Small intestine (tissue), 7 donors: ENCODE results near the gene AATF. TPM values are rescaled to one million over a fixed set of nuclear protein-coding genes. Genes with fewer than 3 reads are reported as not detected.

Experiments used
- DNase-seq, 2 donors: peaks; one replicate each; pipeline versions ENCODE4 v3.0.0 to v3.0.0-alpha.2; 2013
- FAIRE-seq: peaks from 2 replicates; lab custom pipeline; 2012; peaks lifted over from hg19 to GRCh38; lab: Jason Lieb, UNC
- H3K27ac ChIP-seq, 3 donors: one replicate each; pipeline ENCODE4 v1.5.1; 2013; ENCODE audit warnings: low read length in 2 of 3, mild to moderate bottlenecking in 2 of 3, control low read depth in 1 of 3, inconsistent platforms in 1 of 3, low read depth in 1 of 3, moderate library complexity in 1 of 3
- H3K27me3 ChIP-seq, 3 donors: one replicate each; pipeline ENCODE4 v1.6.1; 2013; ENCODE audit warnings: low read length in 3 of 3, inconsistent platforms in 1 of 3; ENCODE audit not compliant: control insufficient read depth in 3 of 3, insufficient read depth in 3 of 3
- H3K36me3 ChIP-seq, 3 donors: one replicate each; pipeline ENCODE4 v1.6.1; 2013; ENCODE audit warnings: low read length in 3 of 3, inconsistent platforms in 1 of 3, low read depth in 1 of 3, mild to moderate bottlenecking in 1 of 3, moderate library complexity in 1 of 3; ENCODE audit not compliant: control insufficient read depth in 3 of 3, insufficient read depth in 2 of 3
- H3K4me1 ChIP-seq, 3 donors: one replicate each; pipeline ENCODE4 v1.6.1; 2013; ENCODE audit warnings: low read length in 2 of 3, inconsistent platforms in 1 of 3, low read depth in 1 of 3, mild to moderate bottlenecking in 1 of 3, moderate library complexity in 1 of 3; ENCODE audit not compliant: control insufficient read depth in 3 of 3, insufficient read depth in 2 of 3
- H3K4me3 ChIP-seq, 3 donors: one replicate each; pipeline ENCODE4 v1.5.1; 2013; ENCODE audit warnings: low read length in 3 of 3, control low read depth in 1 of 3, inconsistent platforms in 1 of 3, low read depth in 1 of 3, mild to moderate bottlenecking in 1 of 3, moderate library complexity in 1 of 3
- H3K9me3 ChIP-seq, 2 donors: one replicate each; pipeline ENCODE4 v1.6.1; 2013; ENCODE audit warnings: low read depth in 1 of 2, low read length in 1 of 2; ENCODE audit not compliant: control insufficient read depth in 2 of 2, insufficient read depth in 1 of 2
- WGBS, 3 donors: extraction: QIAGEN DNeasy Blood & Tissue Kit; methylation state at CpG; one replicate each; pipeline ENCODE4 v1.1.7; 2013; 5-methylcytosine and 5-hydroxymethylcytosine counted together
- polyA plus RNA-seq, 4 donors: library from polyadenylated mRNA; stranded (reverse) in 3 of 4; unstranded in 1 of 4; fragments of 200-250 nt in 3 of 4; fragments of 120-200 nt in 1 of 4; gene quantifications; one replicate each; pipeline versions ENCODE4 v1.2.1 to v1.2.3, GENCODE V29; 2013
- donor health status: healthy with polysubstance abuse.
- donor health status: control.
- donor health status: control.
- donor health status: Bipolar disorder and iron deficiency.
- donor health status: healthy.

The AATF gene
- polyA plus RNA-seq, 4 donors, result 33.2 to 50.5 (median 36.0) TPM

- H3K27me3 ChIP-seq, result peaks cover 12 to 60% (median 38%) of the 10 kb centered on the region in 3 donors
- H3K9me3 ChIP-seq, result peaks cover 0 to 2% of the 10 kb centered on the region in 2 donors
- WGBS, 3 donors, result 54 to 61% (median 58%) methylated on average over 2 of the region's 2 CpGs
- DNase-seq (no peak), FAIRE-seq (no peak)
- H3K4me1 ChIP-seq, result peaks cover 7 to 14% (median 12%) of the 10 kb centered on the region in 3 donors
- peaks cover 0 to 2% (median 0%) of the 10 kb centered on the region in 3 donors for H3K36me3 ChIP-seq
- H3K27ac ChIP-seq, result no peak overlapping the region
- H3K4me3 ChIP-seq, result no peak overlapping the region
Measured at GRCh38 chr17:36946726-36947091, 2.0 kb upstream of the AATF start.

GRCh38 chr17:36947922-36948716 lies 635 bp upstream of the AATF start:
- WGBS, 3 donors, result 1 to 2% (median 2%) methylated on average over 26 of the region's 26 CpGs
- Histone ChIP-seq H3K27ac (peak overlapping the region; percentile 5 to 94 (median 39)), H3K9me3 (no peaks in the 10 kb centered on the region), H3K4me3 (peak overlapping the region in 2 of 3 donors; percentile 59 to 93), H3K27me3 (peaks cover 4 to 46% (median 26%) of the 10 kb centered on the region in 3 donors), H3K36me3 (peaks cover 4% of the 10 kb centered on the region in 3 donors), H3K4me1 (peaks cover 7 to 14% (median 12%) of the 10 kb centered on the region in 3 donors)
- FAIRE-seq, result no peak
- no peak for DNase-seq

GRCh38 chr17:36949461-36949927 lies 740 bp downstream of the AATF start:
- Histone ChIP-seq H3K9me3 (no peaks in the 10 kb centered on the region), H3K27ac (peak overlapping the region; percentile 80 to 94 (median 89)), H3K27me3 (peaks cover 4 to 35% (median 22%) of the 10 kb centered on the region in 3 donors), H3K36me3 (peaks cover 4 to 12% (median 10%) of the 10 kb centered on the region in 3 donors), H3K4me3 (peak overlapping the region; percentile 90 to 93 (median 92)), H3K4me1 (peaks cover 7 to 14% (median 12%) of the 10 kb centered on the region in 3 donors)
- no peak for FAIRE-seq
- peak in 1 of 2 donors; percentile 45 for DNase-seq
- 3 to 8% (median 5%) methylated on average over 9 of the region's 9 CpGs for WGBS, 3 donors

- 56 to 62% (median 61%) methylated on average over 8 of the region's 8 CpGs for WGBS, 3 donors
- FAIRE-seq (no peak), DNase-seq (no peak)
- Histone ChIP-seq H3K27ac (no peak overlapping the region), H3K4me3 (peak overlapping the region in 2 of 3 donors; percentile 92 to 93), H3K27me3 (peaks cover 4 to 31% (median 18%) of the 10 kb centered on the region in 3 donors), H3K4me1 (peaks cover 7 to 14% (median 12%) of the 10 kb centered on the region in 3 donors), H3K36me3 (peaks cover 7 to 16% (median 15%) of the 10 kb centered on the region in 3 donors), H3K9me3 (no peaks in the 10 kb centered on the region)
Measured at GRCh38 chr17:36950027-36950426, 1.3 kb downstream of the AATF start.

- H3K9me3 ChIP-seq, result no peaks in the 10 kb centered on the region
- H3K27ac ChIP-seq, result no peak overlapping the region
- 83 to 90% (median 88%) methylated on average over 5 of the region's 5 CpGs for WGBS, 3 donors
- H3K4me3 ChIP-seq, result no peak overlapping the region
- H3K36me3 ChIP-seq, result peaks cover 11 to 22% (median 16%) of the 10 kb centered on the region in 3 donors
- peaks cover 1 to 22% (median 13%) of the 10 kb centered on the region in 3 donors for H3K27me3 ChIP-seq
- DNase-seq (no peak), FAIRE-seq (no peak)
- peaks cover 7 to 14% (median 12%) of the 10 kb centered on the region in 3 donors for H3K4me1 ChIP-seq
Measured at GRCh38 chr17:36951084-36951789, 2.5 kb downstream of the AATF start.

GRCh38 chr17:36971508-36971907 lies 22.8 kb downstream of the AATF start:
- WGBS, 3 donors, result 78 to 84% (median 83%) methylated on average over 4 of the region's 4 CpGs
- Histone ChIP-seq H3K36me3 (peaks cover 4 to 10% (median 6%) of the 10 kb centered on the region in 3 donors), H3K27ac (no peak overlapping the region), H3K4me1 (no peaks in the 10 kb centered on the region), H3K27me3 (no peaks in the 10 kb centered on the region), H3K4me3 (no peak overlapping the region), H3K9me3 (no peaks in the 10 kb centered on the region)
- FAIRE-seq (no peak), DNase-seq (no peak)

GRCh38 chr17:36972186-36972700 lies 23.5 kb downstream of the AATF start:
- no peak overlapping the region for H3K4me3 ChIP-seq
- H3K9me3 ChIP-seq, result no peaks in the 10 kb centered on the region
- no peaks in the 10 kb centered on the region for H3K4me1 ChIP-seq
- DNase-seq, result no peak
- peaks cover 4 to 10% (median 6%) of the 10 kb centered on the region in 3 donors for H3K36me3 ChIP-seq
- H3K27me3 ChIP-seq, result no peaks in the 10 kb centered on the region
- FAIRE-seq, result no peak
- no peak overlapping the region for H3K27ac ChIP-seq

GRCh38 chr17:36972905-36973304 lies 24.2 kb downstream of the AATF start:
- FAIRE-seq (no peak), DNase-seq (no peak)
- 86 to 91% (median 89%) methylated on average over 1 of the region's 1 CpG for WGBS, 3 donors

More at GRCh38 chr17:36972905-36973304, 24.2 kb downstream of the AATF start:
- no peak overlapping the region for H3K4me3 ChIP-seq
- H3K27me3 ChIP-seq, result no peaks in the 10 kb centered on the region
- H3K36me3 ChIP-seq, result peaks cover 4 to 10% (median 6%) of the 10 kb centered on the region in 3 donors
- no peaks in the 10 kb centered on the region for H3K9me3 ChIP-seq
- H3K27ac ChIP-seq, result no peak overlapping the region
- no peaks in the 10 kb centered on the region for H3K4me1 ChIP-seq
